Type B pancreatic cell (in vitro differentiated cells): ENCODE measurements around the gene MEGF11. TPM values are rescaled to one million over a fixed set of nuclear protein-coding genes. Genes with fewer than 3 reads are reported as not detected.
A peak's percentile ranks its signal among the peaks of the same experiment; 100 is the strongest.

Experiments
- DNase-seq: peaks from one replicate; pipeline ENCODE4 v3.0.0; 2021; ENCODE audit warnings: mixed read lengths; ENCODE audit not compliant: unreplicated experiment; ENCODE audit errors: extremely low spot score
- H3K27ac Mint-ChIP-seq: 2 replicates; pipeline ENCODE4 v1.8.0; 2021; ENCODE audit warnings: mild to moderate bottlenecking, mixed read lengths
- H3K27me3 Mint-ChIP-seq: 2 replicates; pipeline ENCODE4 v1.8.0; 2021; ENCODE audit warnings: mixed read lengths
- H3K36me3 Mint-ChIP-seq: 2 replicates; pipeline ENCODE4 v1.8.0; 2021; ENCODE audit warnings: mixed read lengths
- H3K4me1 Mint-ChIP-seq: one replicate; pipeline ENCODE4 v1.8.0; 2021; ENCODE audit warnings: mixed read lengths; ENCODE audit not compliant: unreplicated experiment
- H3K4me3 Mint-ChIP-seq: 2 replicates; pipeline ENCODE4 v1.8.0; 2021; ENCODE audit warnings: mild to moderate bottlenecking, mixed read lengths
- H3K9me3 Mint-ChIP-seq: 2 replicates; pipeline ENCODE4 v1.8.0; 2021; ENCODE audit warnings: mixed read lengths
- CTCF ChIP-seq: fragments of 200-600 bp; sonication (generic); conservative IDR thresholded peaks from 2 replicates; pipeline ENCODE4 v1.5.0; 2021; ENCODE audit warnings: antibody characterized with exemption, mild to moderate bottlenecking
- total RNA-seq: library from RNA; stranded (reverse); gene quantifications from 2 replicates; pipeline ENCODE4 v1.2.1, GENCODE V29; 2021; ENCODE audit warnings: low replicate concordance

Gene MEGF11
- total RNA-seq, 1 donor from 2014 or later, result 3.3 TPM

- DNase-seq, result no peak
- H3K4me3 Mint-ChIP-seq, result no peak overlapping the region
- TF ChIP-seq CTCF, result no peak
- H3K9me3 Mint-ChIP-seq, result no peaks in the 10 kb centered on the region
- H3K27ac Mint-ChIP-seq, result peak overlapping the region; percentile 100
- no peaks in the 10 kb centered on the region for H3K27me3 Mint-ChIP-seq
- peaks cover 29% of the 10 kb centered on the region for H3K36me3 Mint-ChIP-seq
- peaks cover 40% of the 10 kb centered on the region for H3K4me1 Mint-ChIP-seq
These were observed 349.2 kb downstream of the MEGF11 start for GRCh38 chr15:65904301-65904700.

DNA sequence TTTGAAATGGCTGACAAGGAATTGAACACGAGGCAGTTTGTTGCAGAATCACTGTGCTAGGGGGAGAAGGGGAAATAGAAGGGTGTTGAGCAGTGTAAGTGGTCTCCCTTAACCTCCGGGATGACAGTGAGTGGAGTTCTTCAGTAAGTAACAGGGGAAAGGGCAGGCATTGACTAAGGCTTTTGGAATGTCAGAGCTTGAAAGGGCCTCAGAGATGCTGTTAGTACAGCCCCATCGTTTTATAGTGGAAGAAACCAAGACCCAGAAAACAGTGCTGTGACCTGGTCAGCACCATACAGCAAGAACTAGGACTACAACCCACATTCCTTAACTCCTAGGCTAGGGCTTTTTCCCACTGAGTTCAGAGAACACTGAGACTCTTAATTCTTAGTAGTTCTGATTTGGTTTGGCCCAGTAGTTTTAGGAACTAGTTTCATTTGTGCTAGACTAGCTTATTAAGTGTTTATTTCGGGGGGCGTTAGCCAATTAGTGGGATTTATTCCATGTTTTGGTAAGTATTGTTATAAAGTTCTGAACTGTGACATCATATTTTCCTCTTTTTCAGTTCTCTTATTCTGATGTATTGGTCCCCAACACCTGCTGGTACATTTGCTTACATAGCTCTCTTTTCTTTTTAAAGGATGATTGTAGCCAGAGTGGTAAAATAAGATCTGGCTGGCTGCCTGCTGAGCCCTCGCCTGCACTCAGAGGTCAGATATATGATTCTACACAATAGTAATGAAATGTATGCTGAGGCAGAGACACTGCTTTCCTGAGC, 350.1 kb downstream of the MEGF11 start:
- DNase-seq, result no peak
- H3K27ac Mint-ChIP-seq, result peak overlapping the region; percentile 100
- no peaks in the 10 kb centered on the region for H3K9me3 Mint-ChIP-seq
- no peak for TF ChIP-seq CTCF
- H3K4me3 Mint-ChIP-seq, result peak overlapping the region; percentile 45
- peaks cover 40% of the 10 kb centered on the region for H3K4me1 Mint-ChIP-seq
- peaks cover 29% of the 10 kb centered on the region for H3K36me3 Mint-ChIP-seq
- no peaks in the 10 kb centered on the region for H3K27me3 Mint-ChIP-seq

- TF ChIP-seq CTCF, result no peak
- no peak for DNase-seq
- Mint-ChIP-seq H3K4me1 (peaks cover 40% of the 10 kb centered on the region), H3K4me3 (peak overlapping the region; percentile 77), H3K27me3 (no peaks in the 10 kb centered on the region), H3K9me3 (no peaks in the 10 kb centered on the region), H3K36me3 (peaks cover 34% of the 10 kb centered on the region), H3K27ac (peak overlapping the region; percentile 100)
These were observed 351.2 kb downstream of the MEGF11 start for GRCh38 chr15:65902373-65902772.

DNA sequence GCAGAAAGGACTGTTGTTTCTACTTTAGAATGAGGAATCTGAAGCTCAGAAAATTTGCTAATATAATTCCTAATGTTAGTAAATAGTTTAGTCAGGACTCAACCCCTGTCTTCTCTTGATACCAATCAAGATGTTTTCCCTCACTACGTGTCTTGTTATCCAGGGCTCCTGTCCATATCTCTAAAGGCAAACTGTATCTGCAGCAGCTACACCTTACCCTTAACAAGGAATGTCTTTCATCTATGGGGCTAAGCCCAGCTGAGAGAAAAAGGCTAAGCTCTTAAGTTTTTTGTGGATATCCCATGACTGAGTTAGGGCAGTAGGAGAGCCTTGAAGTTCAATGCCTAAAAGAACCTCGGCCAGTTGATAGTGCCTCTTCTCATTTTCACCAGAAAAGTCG, 351.7 kb downstream of the MEGF11 start:
- no peak for TF ChIP-seq CTCF
- Mint-ChIP-seq H3K4me1 (peaks cover 38% of the 10 kb centered on the region), H3K36me3 (peaks cover 34% of the 10 kb centered on the region), H3K9me3 (no peaks in the 10 kb centered on the region), H3K4me3 (peak overlapping the region; percentile 77), H3K27ac (peak overlapping the region; percentile 100), H3K27me3 (no peaks in the 10 kb centered on the region)
- DNase-seq, result no peak

- no peak for TF ChIP-seq CTCF
These were observed 352.2 kb downstream of the MEGF11 start for GRCh38 chr15:65901336-65901735.

More at GRCh38 chr15:65901336-65901735, 352.2 kb downstream of the MEGF11 start:
- Mint-ChIP-seq H3K4me3 (no peak overlapping the region), H3K27ac (peak overlapping the region; percentile 100), H3K4me1 (peaks cover 33% of the 10 kb centered on the region), H3K9me3 (no peaks in the 10 kb centered on the region), H3K36me3 (peaks cover 35% of the 10 kb centered on the region), H3K27me3 (no peaks in the 10 kb centered on the region)
- no peak for DNase-seq
